GM23248 (cell line): ENCODE measurements around the gene FBXW8. TPM values are rescaled to one million over a fixed set of nuclear protein-coding genes. Genes with fewer than 3 reads are reported as not detected.

Source experiments
- DNase-seq: peaks from one replicate; pipeline ENCODE4 v3.0.0-alpha.2; 2015
- H2AFZ ChIP-seq: fragments of 200-600 bp; sonication (generic); 2 replicates; pipeline ENCODE4 v1.6.1; 2016; ENCODE audit warnings: antibody characterized with exemption
- H3F3A ChIP-seq: fragments of 200-600 bp; sonication (generic); 2 replicates; pipeline ENCODE4 v1.6.1; 2016; ENCODE audit warnings: mild to moderate bottlenecking, antibody characterized with exemption, mixed run types; ENCODE audit not compliant: insufficient read depth
- H3K27ac ChIP-seq: fragments of 200-600 bp; sonication (generic); 2 replicates; pipeline ENCODE4 v1.5.1; 2016; ENCODE audit warnings: mild to moderate bottlenecking
- H3K27me3 ChIP-seq: fragments of 200-600 bp; sonication (generic); replicated peaks from 2 replicates; pipeline ENCODE4 v1.6.1; 2016; ENCODE audit warnings: mild to moderate bottlenecking; ENCODE audit not compliant: insufficient read depth
- H3K36me3 ChIP-seq: fragments of 200-600 bp; sonication (generic); 2 replicates; pipeline ENCODE4 v1.6.1; 2016; ENCODE audit warnings: low read depth, mild to moderate bottlenecking
- H3K4me1 ChIP-seq: fragments of 200-600 bp; sonication (generic); 2 replicates; pipeline ENCODE4 v1.6.1; 2016; ENCODE audit warnings: mild to moderate bottlenecking; ENCODE audit not compliant: insufficient read depth
- H3K4me2 ChIP-seq: fragments of 200-600 bp; sonication (generic); one replicate; pipeline ENCODE4 v1.6.1; 2016; ENCODE audit warnings: mild to moderate bottlenecking; ENCODE audit not compliant: unreplicated experiment
- H3K4me3 ChIP-seq: fragments of 200-600 bp; sonication (generic); 2 replicates; pipeline ENCODE4 v1.5.1; 2016; ENCODE audit warnings: mild to moderate bottlenecking
- H3K79me2 ChIP-seq: fragments of 200-600 bp; sonication (generic); 2 replicates; pipeline ENCODE4 v1.6.1; 2016; ENCODE audit warnings: mild to moderate bottlenecking; ENCODE audit not compliant: insufficient read depth
- H3K9ac ChIP-seq: fragments of 200-600 bp; sonication (generic); 2 replicates; pipeline ENCODE4 v1.6.1; 2016; ENCODE audit warnings: mild to moderate bottlenecking
- H3K9me2 ChIP-seq: fragments of 200-600 bp; sonication (generic); 2 replicates; pipeline ENCODE4 v1.6.1; 2016; ENCODE audit warnings: mixed run types, mild to moderate bottlenecking, moderate library complexity; ENCODE audit not compliant: insufficient read depth
- H3K9me3 ChIP-seq: fragments of 200-600 bp; sonication (generic); one replicate; pipeline ENCODE4 v1.6.1; 2017; ENCODE audit warnings: low read depth
- H4K20me1 ChIP-seq: fragments of 200-600 bp; sonication (generic); 2 replicates; pipeline ENCODE4 v1.6.0; 2016; ENCODE audit not compliant: insufficient read depth
- EZH2 ChIP-seq: fragments of 200-600 bp; sonication (generic); IDR thresholded peaks from 2 replicates; pipeline ENCODE4 v1.6.1; 2018; ENCODE audit warnings: antibody characterized with exemption, mild to moderate bottlenecking; ENCODE audit not compliant: insufficient read depth, poor library complexity, severe bottlenecking
- EZH2phosphoT487 ChIP-seq: fragments of 200-600 bp; sonication (generic); IDR thresholded peaks from 2 replicates; pipeline ENCODE4 v1.6.1; 2018; ENCODE audit warnings: antibody characterized with exemption, moderate library complexity, mild to moderate bottlenecking, low read depth; ENCODE audit not compliant: insufficient read depth
- WGBS, 2 experiments: methylation state at CpG; one replicate each; pipeline ENCODE4 v1.1.6; 2015 to 2017; ENCODE audit warnings: low lambda C conversion rate in 2 of 2, low coverage in 1 of 2; ENCODE audit errors: missing lambda C conversion rate in 2 of 2; 5-methylcytosine and 5-hydroxymethylcytosine counted together
- in situ Hi-C: fragments of 300-500 bp; cut with MboI; formaldehyde crosslinking; loops from 2 replicates; pipeline ENCODE4 v1.15.0; 2020
- polyA plus RNA-seq: library from polyadenylated mRNA; unstranded; fragments of >200 nt; fragmentation: Nextera tagmentation; extraction: Ambion mirVana; gene quantifications from 2 replicates; pipeline ENCODE4 v1.2.1, GENCODE V29; 2016
- total RNA-seq: library from RNA; depleted of rRNA; stranded (reverse); fragments of >200 nt; shearing (Covaris generic); gene quantifications from 2 replicates; pipeline ENCODE4 v1.2.3, GENCODE V29; 2014; rRNA removed

FBXW8 gene
- total and polyA plus RNA-seq, 2 experiments from 2014 or later = 12.7 to 23.1 TPM

GRCh38 chr12:117073611-117074010 is 162.9 kb downstream of the FBXW8 start:
- H3K27ac ChIP-seq = no peak overlapping the region
- H3K27me3 ChIP-seq = peaks cover 24% of the 10 kb centered on the region
- TF ChIP-seq EZH2phosphoT487 = no peak
- TF ChIP-seq EZH2 = no peak
- no peaks in the 10 kb centered on the region for H3K36me3 ChIP-seq
- DNase-seq = no peak
- no peaks in the 10 kb centered on the region for H3K4me1 ChIP-seq
- WGBS, 2 experiments = 21 to 22% methylated on average over 5 of the region's 5 CpGs
- no peak overlapping the region for H3K4me3 ChIP-seq
- H3K4me2 ChIP-seq = no peak overlapping the region
- in situ Hi-C loops = no loop called here
- H3F3A ChIP-seq = no peaks in the 10 kb centered on the region
- H3K79me2 ChIP-seq = no peaks in the 10 kb centered on the region
- no peaks in the 10 kb centered on the region for H3K9me2 ChIP-seq
- H3K9me3 ChIP-seq = no peaks in the 10 kb centered on the region
- no peak overlapping the region for H2AFZ ChIP-seq
- no peaks in the 10 kb centered on the region for H4K20me1 ChIP-seq
- H3K9ac ChIP-seq = no peak overlapping the region

- Histone ChIP-seq H3K27ac (no peak overlapping the region), H3K9me3 (no peaks in the 10 kb centered on the region), H3K4me2 (no peak overlapping the region), H3K9me2 (no peaks in the 10 kb centered on the region), H3K4me3 (no peak overlapping the region), H3K4me1 (no peaks in the 10 kb centered on the region), H3K27me3 (peaks cover 36% of the 10 kb centered on the region), H3K36me3 (no peaks in the 10 kb centered on the region), H2AFZ (no peak overlapping the region), H3K79me2 (no peaks in the 10 kb centered on the region), H4K20me1 (no peaks in the 10 kb centered on the region), H3K9ac (no peak overlapping the region), H3F3A (no peaks in the 10 kb centered on the region)
- no peak for DNase-seq
- TF ChIP-seq EZH2phosphoT487 (no peak), EZH2 (no peak)
- in situ Hi-C loops = no loop called here
- WGBS, 2 experiments = 62 to 65% methylated on average over 24 of the region's 24 CpGs
These were observed 165.9 kb downstream of the FBXW8 start for GRCh38 chr12:117076410-117077372.

GRCh38 chr12:117079487-117079886 is 168.7 kb downstream of the FBXW8 start:
- Histone ChIP-seq H3K9ac (no peak overlapping the region), H3K36me3 (no peaks in the 10 kb centered on the region), H3K79me2 (no peaks in the 10 kb centered on the region), H3F3A (no peaks in the 10 kb centered on the region), H3K9me2 (no peaks in the 10 kb centered on the region), H3K4me1 (no peaks in the 10 kb centered on the region), H4K20me1 (no peaks in the 10 kb centered on the region), H3K4me2 (no peak overlapping the region), H3K27me3 (peaks cover 23% of the 10 kb centered on the region), H3K9me3 (no peaks in the 10 kb centered on the region), H2AFZ (no peak overlapping the region), H3K27ac (no peak overlapping the region), H3K4me3 (no peak overlapping the region)
- TF ChIP-seq EZH2 (no peak), EZH2phosphoT487 (no peak)
- DNase-seq = no peak
- in situ Hi-C loops = no loop called here
- WGBS, 2 experiments = 56 to 70% methylated on average over 4 of the region's 4 CpGs

- Histone ChIP-seq H3K9me3 (no peaks in the 10 kb centered on the region), H3F3A (no peaks in the 10 kb centered on the region), H3K79me2 (no peaks in the 10 kb centered on the region), H2AFZ (no peak overlapping the region), H3K4me3 (no peak overlapping the region), H3K27me3 (peaks cover 19% of the 10 kb centered on the region; the same call in 1 of the 2 replicates), H3K36me3 (no peaks in the 10 kb centered on the region), H3K9ac (no peak overlapping the region), H4K20me1 (no peaks in the 10 kb centered on the region), H3K4me1 (no peaks in the 10 kb centered on the region), H3K4me2 (no peak overlapping the region), H3K27ac (no peak overlapping the region), H3K9me2 (no peaks in the 10 kb centered on the region)
- WGBS, 2 experiments = 15 to 25% methylated on average over 4 to 6 of the region's 6 CpGs
- TF ChIP-seq EZH2phosphoT487 (no peak), EZH2 (no peak)
- in situ Hi-C loops = no loop called here
- DNase-seq = no peak
These were observed 170.0 kb downstream of the FBXW8 start for GRCh38 chr12:117080661-117081144.

Other genes with a start within 250 kb of the FBXW8 start
- gene SPRING1, start 172.9 kb upstream of the FBXW8 start, total RNA-seq = 20.0 and 21.4 TPM in 2 replicates
- 15.4 and 16.8 TPM in 2 replicates for gene SPRING1, start 172.9 kb upstream of the FBXW8 start, polyA plus RNA-seq
- gene RNFT2, start 172.6 kb upstream of the FBXW8 start, total RNA-seq = 0.43 TPM in 1 of 2 replicates, not detected in the other
- gene RNFT2, start 172.6 kb upstream of the FBXW8 start, polyA plus RNA-seq = 0.24 and 0.33 TPM in 2 replicates
- not detected in 2 replicates for gene HRK, start 29.5 kb upstream of the FBXW8 start, total RNA-seq
- not detected in 2 replicates for gene HRK, start 29.5 kb upstream of the FBXW8 start, polyA plus RNA-seq
- gene TESC, start 188.5 kb downstream of the FBXW8 start, total RNA-seq = not detected in 2 replicates
- 0.21 TPM in 1 of 2 replicates, not detected in the other for gene TESC, start 188.5 kb downstream of the FBXW8 start, polyA plus RNA-seq